Kidney (tissue), 14 donors: Measurements from ENCODE around the gene CHD9NB. TPM values are rescaled to one million over a fixed set of nuclear protein-coding genes. Genes with fewer than 3 reads are reported as not detected.
"Not testable (repeated sequence)": the region's sequence is repeated elsewhere in the genome, so short reads cannot be mapped to it uniquely, and the experiment has no call there.

Source experiments
- DNase-seq, 5 donors: peaks; one replicate each; pipeline ENCODE4 v3.0.0-alpha.2; 2013 to 2020
- FAIRE-seq: peaks from 2 replicates; lab custom pipeline; 2012; peaks lifted over from hg19 to GRCh38; lab: Jason Lieb, UNC
- H3K27ac ChIP-seq, 2 donors: one replicate each; pipeline ENCODE4 v1.7.0; 2013; ENCODE audit warnings: low read depth in 2 of 2, low read length in 2 of 2, inconsistent platforms in 1 of 2
- H3K27me3 ChIP-seq: one replicate; pipeline ENCODE4 v1.7.1; 2013; ENCODE audit warnings: low read length, inconsistent platforms; ENCODE audit not compliant: control insufficient read depth, insufficient read depth
- H3K36me3 ChIP-seq, 3 donors: one replicate each; pipeline versions ENCODE4 v1.7.0 to v1.7.1; 2013; ENCODE audit warnings: low read length in 3 of 3, control low read depth in 1 of 3, inconsistent platforms in 1 of 3; ENCODE audit not compliant: insufficient read depth in 3 of 3, control insufficient read depth in 2 of 3
- H3K4me1 ChIP-seq, 3 donors: one replicate each; pipeline versions ENCODE4 v1.7.0 to v1.7.1; 2013; ENCODE audit warnings: low read length in 3 of 3, inconsistent platforms in 1 of 3, low read depth in 1 of 3; ENCODE audit not compliant: control insufficient read depth in 2 of 3, insufficient read depth in 2 of 3
- H3K4me3 ChIP-seq, 3 donors: one replicate each; pipeline versions ENCODE4 v1.7.0 to v1.8.1; 2013; ENCODE audit warnings: low read length in 3 of 3, control low read depth in 1 of 3, inconsistent platforms in 1 of 3
- H3K9ac ChIP-seq, 3 donors: one replicate each; pipeline versions ENCODE4 v1.7.0 to v1.7.1; 2013; ENCODE audit warnings: low read length in 3 of 3, control low read depth in 1 of 3, inconsistent platforms in 1 of 3
- H3K9me3 ChIP-seq, 3 donors: one replicate each; pipeline versions ENCODE4 v1.7.0 to v1.7.1; 2013; ENCODE audit warnings: low read length in 3 of 3, control low read depth in 1 of 3, inconsistent platforms in 1 of 3; ENCODE audit not compliant: control insufficient read depth in 2 of 3, insufficient read depth in 1 of 3
- intact Hi-C: fragments of 100-400 bp; cut with DNase I; formaldehyde crosslinking; loops from one replicate; pipeline ENCODE4 v1.11.1; 2022
- polyA plus RNA-seq: library from polyadenylated mRNA; stranded (reverse); fragments of 350-450 nt; fragmentation: Illumina TruSeq; extraction: RNeasy Lipid Tissue Mini Kit (QIAGEN cat#74804); gene quantifications from one replicate; pipeline ENCODE4 v1.2.3, GENCODE V29; 2014; ENCODE audit warnings: low read depth, low replicate concordance; ENCODE audit not compliant: insufficient read depth
- total RNA-seq: library from RNA; stranded (reverse); fragmentation: NEBNext Ultra II Directional; extraction: Animal tissue kit (Norgen Biotek cat#: 25700); gene quantifications from one replicate; pipeline ENCODE4 v1.2.1, GENCODE V29; 2021
- TF ChIP-seq, protein P1 (sequence below): IDR thresholded peaks from 3 replicates; pipeline ENCODE4 v1.5.1; 2012; ENCODE audit warnings: mild to moderate bottlenecking, moderate library complexity, borderline replicate concordance; ENCODE audit not compliant: insufficient read depth; ENCODE audit errors: extremely low read depth
- donor health status: control.
- donor health status: control.
- donor health status: control.
- donor health status: control.
- donor health status: control.
- donor health status: DM: yes; HTN: yes; CAD: no.
- donor health status: Normal renal cell carcinoma (clear cell type).

The CHD9NB gene
- total and polyA plus RNA-seq, 2 donors from 2014 or later: 9.8 to 26.2 TPM

DNA sequence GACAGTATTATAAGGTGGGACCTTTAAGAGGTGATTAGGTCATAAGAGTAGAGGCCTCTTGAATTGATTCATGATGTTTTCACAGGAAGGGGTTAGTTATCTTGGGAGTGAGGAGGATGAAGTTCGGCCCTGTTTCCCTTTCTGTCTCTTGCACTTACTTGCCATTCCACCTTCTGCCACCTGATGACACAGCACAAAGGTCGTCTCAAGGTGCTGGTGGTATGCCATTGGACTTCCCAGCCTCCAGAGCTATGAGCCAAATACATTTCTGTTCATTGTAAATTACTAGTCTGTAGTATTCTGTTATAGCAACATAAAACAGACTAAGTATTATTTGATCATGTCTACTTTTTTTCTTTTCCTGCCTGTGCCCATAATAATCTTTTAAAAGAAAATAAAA, 25.6 kb upstream of the CHD9NB start:
- TF ChIP-seq, protein P1, sequence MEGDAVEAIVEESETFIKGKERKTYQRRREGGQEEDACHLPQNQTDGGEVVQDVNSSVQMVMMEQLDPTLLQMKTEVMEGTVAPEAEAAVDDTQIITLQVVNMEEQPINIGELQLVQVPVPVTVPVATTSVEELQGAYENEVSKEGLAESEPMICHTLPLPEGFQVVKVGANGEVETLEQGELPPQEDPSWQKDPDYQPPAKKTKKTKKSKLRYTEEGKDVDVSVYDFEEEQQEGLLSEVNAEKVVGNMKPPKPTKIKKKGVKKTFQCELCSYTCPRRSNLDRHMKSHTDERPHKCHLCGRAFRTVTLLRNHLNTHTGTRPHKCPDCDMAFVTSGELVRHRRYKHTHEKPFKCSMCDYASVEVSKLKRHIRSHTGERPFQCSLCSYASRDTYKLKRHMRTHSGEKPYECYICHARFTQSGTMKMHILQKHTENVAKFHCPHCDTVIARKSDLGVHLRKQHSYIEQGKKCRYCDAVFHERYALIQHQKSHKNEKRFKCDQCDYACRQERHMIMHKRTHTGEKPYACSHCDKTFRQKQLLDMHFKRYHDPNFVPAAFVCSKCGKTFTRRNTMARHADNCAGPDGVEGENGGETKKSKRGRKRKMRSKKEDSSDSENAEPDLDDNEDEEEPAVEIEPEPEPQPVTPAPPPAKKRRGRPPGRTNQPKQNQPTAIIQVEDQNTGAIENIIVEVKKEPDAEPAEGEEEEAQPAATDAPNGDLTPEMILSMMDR: no peak
- Histone ChIP-seq H3K9ac (no peak overlapping the region), H3K27me3 (no peaks in the 10 kb centered on the region), H3K4me1 (peaks cover 2 to 24% (median 12%) of the 10 kb centered on the region in 3 donors), H3K4me3 (no peak overlapping the region), H3K27ac (no peak overlapping the region), H3K9me3 (no peaks in the 10 kb centered on the region), H3K36me3 (no peaks in the 10 kb centered on the region)
- DNase-seq: no peak
- FAIRE-seq: no peak
- intact Hi-C loops: no loop called here

DNA sequence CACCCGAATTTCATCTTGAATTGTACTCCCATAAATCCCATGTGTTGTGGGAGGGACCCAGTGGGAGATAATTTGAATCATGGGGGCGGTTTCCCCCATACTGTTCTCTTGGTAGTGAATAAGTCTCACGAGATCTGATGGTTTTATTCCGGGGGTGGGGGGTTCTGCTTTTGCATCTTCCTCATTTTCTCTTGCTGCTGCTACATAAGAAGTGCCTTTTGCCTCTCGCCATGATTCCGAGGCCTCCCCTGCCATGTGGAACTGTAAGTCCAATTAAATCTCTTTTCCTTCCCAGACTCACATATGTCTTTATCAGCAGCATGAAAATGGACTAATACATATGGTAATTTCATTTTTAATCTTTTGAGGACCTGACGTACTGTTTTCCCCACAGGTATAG, 22.8 kb upstream of the CHD9NB start:
- not testable (repeated sequence) for FAIRE-seq, H3K27me3 ChIP-seq

DNA sequence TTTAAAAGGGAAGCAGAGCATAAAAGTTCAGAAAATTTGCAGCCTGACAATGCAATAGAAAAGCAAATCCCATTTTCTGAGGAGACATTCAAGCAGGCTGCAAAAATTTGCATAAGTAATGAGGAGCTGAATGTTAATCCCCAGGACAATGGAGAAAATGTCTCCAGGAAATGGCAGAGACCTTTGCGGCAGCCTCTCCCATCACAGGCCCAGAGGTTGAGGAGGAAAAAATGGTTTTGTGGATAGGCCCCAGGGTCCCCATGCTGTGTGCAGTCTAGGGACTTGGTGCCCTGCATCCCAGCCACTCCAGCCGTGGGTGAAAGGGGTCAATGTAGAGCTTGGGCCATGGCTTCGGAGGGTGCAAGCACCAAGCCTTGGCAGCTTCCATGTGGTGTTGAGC, 21.6 kb upstream of the CHD9NB start:
- H3K9me3 ChIP-seq: not testable (repeated sequence)

More for the DNA sequence above, 22.8 kb upstream of the CHD9NB start:
- H3K36me3 ChIP-seq, H3K9me3 ChIP-seq, DNase-seq, H3K27ac ChIP-seq, H3K4me3 ChIP-seq, H3K9ac ChIP-seq, intact Hi-C loops: not testable (repeated sequence)
- H3K4me1 ChIP-seq: peaks cover 2 to 19% (median 10%) of the 10 kb centered on the region in 3 donors

DNA sequence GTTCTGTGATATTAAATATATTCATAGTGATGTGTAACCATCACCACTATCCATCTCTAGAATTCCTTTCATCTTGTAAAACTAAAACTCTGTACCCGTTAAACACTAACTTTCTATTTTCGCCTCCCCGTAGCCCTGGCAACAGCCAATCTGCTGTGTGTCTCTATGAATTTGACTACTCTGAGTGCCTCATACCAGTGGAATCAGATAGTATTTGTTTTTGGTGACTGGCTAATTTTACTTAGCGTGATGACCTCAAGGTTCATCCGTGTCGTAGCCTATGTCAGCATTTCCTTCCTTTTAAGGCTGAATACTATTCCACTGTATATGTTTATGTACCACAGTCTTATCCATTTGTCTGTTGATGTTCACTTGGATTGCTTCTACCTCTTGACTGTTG, 20.3 kb upstream of the CHD9NB start:
- Histone ChIP-seq H3K9ac (no peak overlapping the region), H3K4me3 (no peak overlapping the region), H3K36me3 (no peaks in the 10 kb centered on the region), H3K27ac (no peak overlapping the region), H3K4me1 (peaks cover 0 to 9% (median 4%) of the 10 kb centered on the region in 3 donors), H3K9me3 (no peaks in the 10 kb centered on the region), H3K27me3 (no peaks in the 10 kb centered on the region)
- DNase-seq (no peak), FAIRE-seq (no peak)
- TF ChIP-seq, protein P1: no peak
- intact Hi-C loops: no loop called here

More for the DNA sequence above, 21.6 kb upstream of the CHD9NB start:
- H3K9ac ChIP-seq, H3K4me3 ChIP-seq, FAIRE-seq, DNase-seq, H3K36me3 ChIP-seq, H3K27me3 ChIP-seq, H3K27ac ChIP-seq, H3K4me1 ChIP-seq, intact Hi-C loops: not testable (repeated sequence)
